GM12892 (cell line): ENCODE measurements around the gene ADGRF1.

Experiments used
- POLR2A ChIP-seq: IDR thresholded peaks from 2 replicates; pipeline ENCODE4 v1.6.1; 2011; ENCODE audit warnings: low read depth, low read length, control low read depth
- POLR2AphosphoS5 ChIP-seq: IDR thresholded peaks from 2 replicates; pipeline ENCODE4 v1.6.1; 2011; ENCODE audit warnings: low read depth, low read length, control low read depth

GRCh38 chr6:47047097-47047478, 5.0 kb upstream of the ADGRF1 start:
- TF ChIP-seq POLR2A: no peak
- no peak for TF ChIP-seq POLR2AphosphoS5
